GF-D8 (cell line): ENCODE results near the gene GDAP2.

Source experiments
- DNase-seq: peaks from one replicate; lab custom pipeline; 2025; lab: John Stamatoyannopoulos, UW

Gene GDAP2

GRCh38 chr1:117841117-117841650 is 88.2 kb downstream of the GDAP2 start:
- DNase-seq, result no peak

- no peak for DNase-seq
Measured at GRCh38 chr1:117838911-117839310, 90.5 kb downstream of the GDAP2 start.

GRCh38 chr1:117836069-117836468 is 93.4 kb downstream of the GDAP2 start:
- DNase-seq, result no peak

GRCh38 chr1:117834416-117834815 is 95.0 kb downstream of the GDAP2 start:
- no peak for DNase-seq

- no peak for DNase-seq
Measured at GRCh38 chr1:117832453-117832852, 97.0 kb downstream of the GDAP2 start.

- no peak for DNase-seq
Measured at GRCh38 chr1:117830222-117830621, 99.2 kb downstream of the GDAP2 start.

GRCh38 chr1:117828201-117828600 is 101.2 kb downstream of the GDAP2 start:
- DNase-seq, result no peak

- DNase-seq, result no peak
Measured at GRCh38 chr1:117826540-117827078, 102.8 kb downstream of the GDAP2 start.

- no peak for DNase-seq
Measured at GRCh38 chr1:117826119-117826518, 103.3 kb downstream of the GDAP2 start.

GRCh38 chr1:117825414-117825813 is 104.0 kb downstream of the GDAP2 start:
- no peak for DNase-seq

- DNase-seq, result no peak
Measured at GRCh38 chr1:117824616-117825015, 104.8 kb downstream of the GDAP2 start.

GRCh38 chr1:117821774-117822482 is 107.5 kb downstream of the GDAP2 start:
- DNase-seq, result no peak

GRCh38 chr1:117821382-117821755 is 108.1 kb downstream of the GDAP2 start:
- no peak for DNase-seq

GRCh38 chr1:117820694-117821381 is 108.6 kb downstream of the GDAP2 start:
- no peak for DNase-seq

- DNase-seq, result no peak
Measured at GRCh38 chr1:117820096-117820495, 109.3 kb downstream of the GDAP2 start.

GRCh38 chr1:117819301-117819700 is 110.1 kb downstream of the GDAP2 start:
- DNase-seq, result no peak

- DNase-seq, result no peak
Measured at GRCh38 chr1:117818456-117818855, 111.0 kb downstream of the GDAP2 start.

GRCh38 chr1:117817629-117818028 is 111.8 kb downstream of the GDAP2 start:
- no peak for DNase-seq

GRCh38 chr1:117815926-117816325 is 113.5 kb downstream of the GDAP2 start:
- DNase-seq, result no peak

- DNase-seq, result no peak
Measured at GRCh38 chr1:117814856-117815797, 114.3 kb downstream of the GDAP2 start.
